A172 (cell line): ENCODE results near the gene SORCS2. TPM values are rescaled to one million over a fixed set of nuclear protein-coding genes. Genes with fewer than 3 reads are reported as not detected.

Experiments used
- DNase-seq: peaks from one replicate; pipeline ENCODE4 v3.0.0-alpha.2; 2015; ENCODE audit warnings: low spot score
- total RNA-seq: library from RNA; depleted of rRNA; stranded (reverse); fragments of >200 nt; shearing (Covaris generic); gene quantifications from 2 replicates; pipeline ENCODE4 v1.2.3, GENCODE V29; 2014

SORCS2 gene
- total RNA-seq, 1 experiment from 2014 or later = 0.78 TPM

DNA sequence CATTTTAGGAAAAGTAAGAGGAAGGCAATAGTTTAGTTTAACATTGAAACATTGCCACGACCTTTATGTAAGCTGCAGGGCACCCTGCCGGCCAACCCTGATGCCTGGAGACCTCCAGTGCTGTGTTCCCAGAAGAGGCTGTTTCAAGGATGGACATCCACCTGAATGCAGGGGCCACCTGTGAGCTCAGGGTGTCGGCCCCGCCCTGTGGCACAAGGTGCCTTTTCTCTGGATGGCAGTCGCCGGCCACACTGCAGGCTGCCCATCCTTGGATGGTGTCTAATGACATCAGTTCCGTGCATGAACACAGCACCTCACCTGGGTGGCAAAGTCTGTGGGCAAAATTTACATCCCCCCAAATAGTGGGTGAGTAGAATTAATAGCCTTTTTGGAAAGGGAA lies 567.3 kb downstream of the SORCS2 start:
- no peak for DNase-seq

DNA sequence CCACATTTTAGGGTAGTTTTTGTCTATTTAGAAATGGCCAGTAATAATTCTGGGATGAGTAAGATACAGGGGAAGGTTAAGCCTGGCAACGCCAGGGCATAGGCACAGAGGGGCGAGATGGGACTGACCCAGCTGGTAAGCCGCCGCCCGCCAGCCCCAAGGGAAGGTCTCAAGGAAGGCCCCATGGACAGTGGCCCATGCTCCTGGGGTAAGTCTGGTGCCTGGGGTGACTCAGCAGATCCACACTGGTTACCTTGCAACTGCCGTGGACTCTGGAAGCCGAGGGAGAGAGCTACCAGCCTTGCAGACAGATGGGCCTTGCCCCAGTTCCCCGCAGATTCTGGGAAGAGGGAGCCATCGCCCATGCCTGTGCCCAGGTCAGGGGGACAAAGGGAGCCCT lies 567.9 kb downstream of the SORCS2 start:
- no peak for DNase-seq

DNA sequence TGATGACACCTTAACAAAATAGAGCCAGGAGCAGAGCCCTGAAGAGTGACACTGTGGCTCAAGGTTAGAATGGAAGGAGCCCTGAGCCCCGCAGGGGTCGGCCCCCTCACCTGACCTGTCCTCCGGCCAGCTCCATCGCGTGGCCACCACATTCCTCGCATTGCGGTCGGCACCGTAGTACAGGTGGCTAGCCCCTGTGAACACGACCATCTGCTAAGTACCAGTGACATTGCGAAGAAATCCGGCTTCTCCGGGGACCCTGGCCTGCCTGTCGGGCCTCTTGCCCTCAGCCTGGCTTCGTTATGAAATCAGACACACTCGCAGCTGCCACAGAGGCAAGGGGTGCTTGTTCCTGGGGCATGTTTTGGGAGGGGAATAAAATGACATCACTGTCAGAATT lies 568.4 kb downstream of the SORCS2 start:
- DNase-seq = no peak

DNA sequence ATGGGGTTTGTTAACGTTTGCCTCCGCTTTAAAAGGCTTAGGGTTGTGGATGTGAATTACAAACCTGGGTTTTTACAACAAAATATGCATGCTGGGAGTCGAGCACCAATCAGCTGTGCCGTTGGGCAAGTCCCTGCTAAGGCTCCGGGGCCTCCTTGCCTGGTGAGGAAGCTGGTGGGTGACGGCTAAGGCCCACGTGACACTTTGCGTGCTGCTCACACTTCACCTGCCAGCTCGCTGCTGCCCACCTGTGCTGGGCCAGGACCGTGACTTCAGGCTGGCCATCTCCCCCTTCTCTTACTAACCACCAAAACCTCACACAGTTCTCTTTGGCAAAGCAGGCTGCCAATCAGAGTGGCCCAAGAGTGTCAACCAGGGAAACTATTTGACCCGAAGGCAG lies 569.0 kb downstream of the SORCS2 start:
- no peak for DNase-seq

DNA sequence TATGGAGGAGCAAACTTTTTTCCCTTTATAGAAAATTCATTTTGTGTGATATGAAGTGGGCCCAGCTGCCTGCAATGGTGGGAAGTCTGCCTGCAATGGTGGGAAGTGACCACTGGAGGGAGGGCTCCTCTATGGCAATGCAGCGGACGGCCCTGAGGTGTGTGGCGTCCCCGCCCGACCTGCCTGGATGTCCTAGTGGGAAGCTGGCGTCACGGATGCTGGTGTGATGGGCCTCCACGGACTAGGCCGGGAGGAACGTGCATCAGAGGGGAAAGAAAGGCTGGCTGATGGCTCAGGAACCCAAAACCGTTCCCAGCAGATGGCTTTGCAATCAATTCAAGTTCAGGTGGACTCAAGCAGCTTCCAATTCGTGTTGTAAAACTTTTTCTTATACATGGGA lies 569.4 kb downstream of the SORCS2 start:
- peak; percentile 46 for DNase-seq

DNA sequence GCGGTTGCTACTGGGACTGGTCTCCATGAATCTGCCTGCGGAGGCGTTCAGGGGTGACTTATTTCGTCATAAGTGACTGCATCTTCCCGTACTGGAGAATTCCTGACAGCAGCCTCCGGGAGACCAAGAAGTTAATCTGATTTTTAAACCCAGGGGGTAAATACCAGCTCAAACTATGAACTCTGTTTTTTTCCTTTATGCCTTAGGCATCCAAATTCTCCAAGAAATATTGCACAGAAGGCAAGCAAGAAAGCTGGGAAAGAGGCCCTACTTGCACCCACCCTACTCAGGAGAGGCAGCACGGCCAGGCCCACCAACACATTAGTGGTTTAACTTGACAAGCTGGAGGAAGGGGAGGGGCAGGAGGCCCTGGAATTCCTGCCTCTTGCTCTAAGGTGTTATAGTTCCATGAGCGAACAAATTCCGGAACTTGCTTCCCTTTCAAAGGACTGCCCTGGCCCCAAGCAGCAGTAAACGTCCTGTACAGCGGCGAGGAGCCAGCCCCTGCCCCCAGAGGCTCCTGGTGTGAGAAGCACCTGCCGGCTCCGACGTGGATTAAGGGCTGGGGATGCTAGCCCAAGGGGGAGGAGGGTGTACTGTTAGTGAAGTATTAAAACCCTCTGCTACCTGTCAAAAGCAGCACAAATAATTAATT lies 570.2 kb downstream of the SORCS2 start:
- DNase-seq = no peak

DNA sequence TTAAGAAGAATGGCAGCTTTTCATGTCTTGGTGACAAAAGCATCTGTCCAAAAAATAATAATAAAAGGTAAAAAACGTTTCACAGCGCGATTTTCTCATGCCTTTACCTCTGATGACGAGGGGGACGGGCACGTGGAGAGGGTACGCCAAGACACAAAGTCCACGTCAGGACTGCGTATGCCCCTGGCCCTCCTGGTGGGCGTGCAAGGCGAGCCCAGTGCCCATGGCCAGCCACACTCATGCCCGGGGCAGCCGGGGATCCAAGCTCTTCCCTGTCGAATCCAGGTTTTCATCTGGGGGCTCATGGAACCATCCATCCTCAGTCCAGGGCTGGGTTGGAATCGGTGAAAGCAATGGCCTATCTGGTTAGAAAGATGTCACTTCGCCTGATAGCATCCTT lies 570.8 kb downstream of the SORCS2 start:
- no peak for DNase-seq

DNA sequence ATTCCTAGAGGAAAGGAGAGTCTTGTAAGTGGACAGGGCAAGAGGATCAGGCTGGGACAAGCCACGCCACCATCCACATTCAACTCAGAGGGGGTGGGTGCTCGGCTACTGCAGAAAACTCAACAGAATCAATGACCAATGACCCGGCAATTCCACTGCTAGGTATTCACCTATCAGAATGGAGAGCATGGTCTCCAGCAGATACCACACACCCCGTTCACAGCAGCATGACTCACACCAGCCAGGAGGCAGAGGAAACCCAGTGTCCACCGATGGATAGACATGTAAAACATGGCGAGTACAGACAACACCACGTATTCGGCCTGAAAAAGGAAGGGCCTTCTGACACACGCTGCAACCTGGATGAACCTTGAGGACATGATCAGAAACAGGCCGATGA lies 571.5 kb downstream of the SORCS2 start:
- peak; percentile 55 for DNase-seq

DNA sequence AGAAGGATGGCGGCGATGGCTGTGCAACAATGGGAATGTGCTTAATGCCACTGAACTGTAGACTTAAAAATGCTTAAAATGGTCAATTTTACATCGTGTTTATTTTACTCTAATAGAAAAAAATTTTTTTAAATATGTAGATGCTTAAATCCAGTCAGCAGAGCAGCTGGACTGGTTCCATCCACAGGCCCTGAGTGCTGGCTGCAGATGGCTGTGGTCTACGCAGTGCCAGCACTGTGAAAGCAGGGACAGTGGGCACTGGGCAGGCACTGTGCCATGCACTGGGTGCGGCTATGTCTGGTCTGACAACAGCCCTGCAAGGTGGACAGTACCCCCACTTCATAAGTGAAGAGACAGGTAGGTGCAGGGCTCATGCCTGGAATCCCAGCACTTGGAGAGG lies 572.1 kb downstream of the SORCS2 start:
- no peak for DNase-seq

DNA sequence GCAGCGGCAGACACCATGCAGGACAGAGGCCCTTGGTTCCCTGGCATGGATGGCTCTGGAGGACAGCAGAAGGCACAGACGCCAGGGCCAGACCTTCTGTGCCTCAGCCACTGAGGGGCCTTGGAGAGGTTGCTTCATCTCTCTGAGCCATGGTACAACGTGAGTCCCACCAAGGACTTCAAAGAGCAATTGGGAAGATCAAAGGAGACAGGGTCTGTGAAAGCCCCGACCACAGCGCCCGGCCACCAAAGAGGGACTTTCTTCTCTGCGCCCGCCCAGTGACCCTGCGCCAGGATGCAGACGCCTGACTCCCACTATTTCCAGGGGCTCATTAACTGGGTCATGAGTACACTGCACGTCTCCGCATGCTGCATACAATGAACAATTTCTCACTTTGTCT lies 573.3 kb downstream of the SORCS2 start:
- no peak for DNase-seq

DNA sequence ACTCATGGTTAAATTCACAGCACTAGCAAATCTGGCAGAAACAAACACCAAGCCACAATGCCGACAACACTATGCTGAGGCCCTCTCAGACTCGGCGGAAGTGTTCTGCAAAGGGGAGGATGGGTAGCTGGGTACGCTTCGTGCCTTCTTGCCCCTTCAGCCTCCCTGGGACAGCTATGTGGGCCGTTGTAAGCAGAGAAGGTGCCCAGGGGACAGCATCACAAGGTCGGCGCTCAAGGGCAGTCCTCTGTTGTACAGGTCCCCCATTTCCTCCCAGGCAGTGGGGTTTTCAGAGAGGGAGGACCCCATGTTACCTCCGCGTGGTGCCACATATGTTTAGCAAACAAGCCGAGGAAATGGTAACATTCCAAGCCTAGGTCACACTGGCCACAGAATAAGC lies 573.7 kb downstream of the SORCS2 start:
- DNase-seq = no peak

DNA sequence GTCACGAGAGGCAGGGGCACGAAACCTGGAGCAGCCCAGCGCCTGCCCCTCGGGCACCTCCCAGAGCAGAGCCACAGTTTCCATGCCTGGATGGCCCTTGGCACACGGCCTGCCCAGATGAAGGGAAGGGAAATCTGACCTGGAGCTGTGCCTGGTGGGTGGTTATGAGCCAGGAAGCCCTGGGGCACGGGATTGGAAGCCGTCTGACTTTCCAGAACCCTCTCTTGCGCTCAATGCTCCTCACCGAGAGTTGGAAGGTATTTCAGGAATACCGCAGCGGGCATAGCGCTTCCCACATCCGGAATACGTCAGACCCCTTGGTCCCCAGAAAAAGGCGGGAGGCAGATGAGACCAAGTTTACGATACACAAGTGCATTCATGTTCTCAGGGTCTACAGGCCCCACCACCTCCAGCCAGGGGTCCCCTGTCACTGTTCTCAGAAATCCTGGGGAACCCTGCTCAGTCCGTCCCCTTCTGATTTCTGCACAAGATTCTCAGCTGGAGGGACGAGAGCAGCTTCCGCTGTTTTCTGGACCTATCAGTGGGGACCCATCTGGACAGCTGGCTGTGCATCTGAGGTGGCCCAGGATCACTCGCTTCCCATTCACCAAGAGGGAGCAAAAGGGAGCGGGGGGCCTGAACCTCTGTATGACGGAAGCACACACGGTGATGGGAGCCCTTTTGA lies 574.5 kb downstream of the SORCS2 start:
- DNase-seq = no peak

DNA sequence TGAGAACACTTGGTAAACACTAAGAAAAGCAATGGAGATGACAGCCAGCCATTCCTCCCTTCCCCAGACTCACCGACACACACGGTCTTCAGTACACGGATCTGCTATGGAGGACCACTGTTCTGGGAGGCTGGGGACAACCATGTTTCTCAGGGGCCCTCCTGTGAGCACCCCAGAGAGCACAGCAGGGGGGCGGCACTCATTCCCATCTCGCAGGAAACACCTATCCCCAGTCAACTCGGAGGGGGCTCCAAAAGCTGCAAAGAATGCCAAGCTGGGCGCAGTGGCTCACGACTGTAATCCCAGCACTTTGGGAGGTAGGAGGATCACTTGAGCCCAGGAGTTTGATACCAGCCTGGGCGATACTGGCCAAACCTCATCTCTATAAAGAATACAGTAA lies 575.2 kb downstream of the SORCS2 start:
- DNase-seq = no peak

DNA sequence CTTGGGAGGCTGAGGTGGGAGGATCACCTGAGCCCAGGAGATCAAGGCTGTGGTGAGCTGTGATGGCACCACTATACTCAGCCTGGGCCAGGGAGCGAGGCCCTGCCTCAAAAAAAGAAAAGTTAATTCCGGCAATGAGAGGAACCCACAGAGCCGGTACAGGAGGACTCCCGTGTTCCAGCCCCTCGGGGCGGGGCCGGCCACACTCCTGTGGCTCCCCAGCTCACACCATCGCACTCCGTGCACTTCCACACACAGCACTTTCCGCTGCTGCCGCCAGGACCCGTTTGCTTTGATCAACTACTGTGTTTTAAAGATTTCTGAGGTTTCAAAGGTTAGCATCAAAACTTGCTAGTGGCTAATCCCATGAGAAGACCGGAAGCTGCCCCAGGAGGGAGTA lies 575.6 kb downstream of the SORCS2 start:
- DNase-seq = no peak

DNA sequence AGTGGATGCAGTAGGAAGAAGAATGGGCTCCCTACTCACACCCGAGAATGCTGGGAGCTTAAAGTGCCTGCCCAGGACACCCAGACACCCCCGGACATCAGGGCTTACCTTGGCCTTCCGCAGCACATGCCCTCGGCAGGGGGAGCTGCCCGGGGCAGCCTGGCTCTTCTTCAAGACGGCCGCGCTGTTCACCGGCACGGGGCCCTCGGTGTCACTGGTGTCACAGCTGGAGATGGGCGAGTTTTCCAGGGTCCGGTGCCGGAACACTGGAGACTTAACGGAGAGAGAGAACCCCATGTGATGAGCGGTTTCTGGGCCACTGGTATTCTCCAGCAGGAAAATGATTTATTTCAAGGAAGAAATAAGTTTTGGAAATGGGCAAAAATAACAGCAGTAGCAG lies 576.4 kb downstream of the SORCS2 start:
- no peak for DNase-seq

DNA sequence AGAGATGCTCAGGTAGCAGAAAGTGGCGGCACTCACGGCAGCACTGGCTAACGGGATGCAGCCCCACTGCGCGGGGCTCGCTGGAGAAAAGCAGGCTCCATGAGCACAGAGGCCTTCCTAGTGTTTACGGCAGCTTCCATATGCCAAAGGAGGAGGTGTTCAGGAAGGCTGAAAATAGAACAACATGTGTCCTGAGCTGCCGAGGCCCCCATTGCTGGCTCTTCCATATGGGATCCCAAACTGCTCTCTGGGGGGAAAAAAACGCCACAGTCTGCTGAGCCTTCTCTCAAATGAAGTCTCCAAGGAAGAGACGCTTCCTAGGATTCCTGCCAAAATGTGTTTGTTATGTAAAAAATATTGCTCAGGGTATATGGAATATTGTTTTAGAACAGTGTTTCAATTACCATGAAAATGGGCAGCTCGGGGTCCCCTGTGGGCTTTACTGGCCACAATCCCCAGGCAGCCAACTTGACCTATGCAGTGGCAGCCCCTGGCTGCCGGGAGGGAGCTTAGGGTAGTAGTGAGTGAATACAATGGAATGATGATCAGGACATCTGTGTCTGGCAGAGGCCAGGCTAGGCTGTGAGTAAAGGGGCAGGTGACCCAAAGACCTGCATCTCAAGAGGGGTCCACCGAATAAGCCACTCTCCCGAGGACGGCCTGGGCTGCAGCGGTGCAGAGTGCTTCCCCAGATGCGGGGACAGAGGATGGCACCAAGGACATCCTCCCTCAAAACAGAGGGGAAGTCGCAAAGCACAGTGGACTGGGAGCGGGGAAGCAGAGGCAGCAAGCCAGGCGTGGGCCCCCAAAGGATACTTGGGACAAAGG lies 577.3 kb downstream of the SORCS2 start:
- DNase-seq = no peak

DNA sequence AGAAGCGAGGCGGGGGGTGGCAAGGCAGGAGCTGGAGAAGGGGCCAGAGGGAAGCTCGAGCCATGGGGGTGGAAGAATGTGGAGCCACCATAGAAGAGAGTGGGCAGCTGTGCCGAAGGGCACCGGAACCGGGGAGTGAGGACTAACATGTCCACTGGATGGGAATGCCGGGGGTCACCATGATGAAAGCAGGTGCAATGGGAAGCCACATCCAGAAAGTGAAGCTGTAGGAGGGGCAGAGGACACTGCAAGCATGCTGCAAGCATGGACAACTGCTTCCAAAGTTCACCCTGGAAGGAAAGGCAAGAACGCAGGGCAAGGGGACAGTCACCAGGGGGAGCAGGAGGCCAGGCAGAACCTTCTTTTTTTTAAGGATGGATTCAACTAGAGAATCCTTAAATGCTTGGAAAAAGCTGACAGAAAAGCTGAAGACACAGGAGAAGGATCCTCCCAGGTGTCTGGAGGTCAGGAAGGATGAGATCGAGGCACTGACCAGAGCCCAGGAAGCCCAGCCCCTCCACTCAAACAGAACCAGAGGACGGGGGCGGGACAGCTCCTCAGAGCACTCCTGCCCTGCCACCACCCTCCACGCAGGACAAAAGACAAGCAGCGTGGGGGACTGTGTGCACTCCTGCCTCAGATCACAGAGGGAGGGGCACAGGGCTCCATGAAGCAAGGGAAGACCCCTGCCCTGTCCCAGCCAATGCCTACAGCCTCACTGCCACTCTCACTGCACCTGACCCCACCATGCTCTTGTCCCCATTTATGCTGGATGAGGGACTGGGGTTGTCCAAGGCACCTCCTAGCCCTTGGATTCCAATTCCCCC lies 578.1 kb downstream of the SORCS2 start:
- no peak for DNase-seq

DNA sequence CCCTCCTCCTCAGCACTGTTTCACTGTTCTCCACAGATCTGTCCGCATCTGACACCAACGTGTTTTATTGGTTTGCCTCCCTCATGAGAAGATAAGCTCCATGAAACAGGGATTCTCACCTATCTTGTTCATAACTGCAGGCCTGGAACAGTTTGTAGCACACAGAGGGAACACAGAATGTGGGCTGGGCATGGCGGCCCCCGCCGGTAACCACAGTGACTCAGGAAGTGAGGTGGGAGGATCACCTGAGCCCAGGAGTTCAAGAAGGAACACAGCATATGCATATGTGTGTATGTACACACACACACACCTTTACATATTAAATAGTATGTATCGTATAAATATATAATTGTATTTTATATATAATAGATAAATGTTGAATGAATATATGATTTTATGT lies 578.7 kb downstream of the SORCS2 start:
- DNase-seq = no peak

DNA sequence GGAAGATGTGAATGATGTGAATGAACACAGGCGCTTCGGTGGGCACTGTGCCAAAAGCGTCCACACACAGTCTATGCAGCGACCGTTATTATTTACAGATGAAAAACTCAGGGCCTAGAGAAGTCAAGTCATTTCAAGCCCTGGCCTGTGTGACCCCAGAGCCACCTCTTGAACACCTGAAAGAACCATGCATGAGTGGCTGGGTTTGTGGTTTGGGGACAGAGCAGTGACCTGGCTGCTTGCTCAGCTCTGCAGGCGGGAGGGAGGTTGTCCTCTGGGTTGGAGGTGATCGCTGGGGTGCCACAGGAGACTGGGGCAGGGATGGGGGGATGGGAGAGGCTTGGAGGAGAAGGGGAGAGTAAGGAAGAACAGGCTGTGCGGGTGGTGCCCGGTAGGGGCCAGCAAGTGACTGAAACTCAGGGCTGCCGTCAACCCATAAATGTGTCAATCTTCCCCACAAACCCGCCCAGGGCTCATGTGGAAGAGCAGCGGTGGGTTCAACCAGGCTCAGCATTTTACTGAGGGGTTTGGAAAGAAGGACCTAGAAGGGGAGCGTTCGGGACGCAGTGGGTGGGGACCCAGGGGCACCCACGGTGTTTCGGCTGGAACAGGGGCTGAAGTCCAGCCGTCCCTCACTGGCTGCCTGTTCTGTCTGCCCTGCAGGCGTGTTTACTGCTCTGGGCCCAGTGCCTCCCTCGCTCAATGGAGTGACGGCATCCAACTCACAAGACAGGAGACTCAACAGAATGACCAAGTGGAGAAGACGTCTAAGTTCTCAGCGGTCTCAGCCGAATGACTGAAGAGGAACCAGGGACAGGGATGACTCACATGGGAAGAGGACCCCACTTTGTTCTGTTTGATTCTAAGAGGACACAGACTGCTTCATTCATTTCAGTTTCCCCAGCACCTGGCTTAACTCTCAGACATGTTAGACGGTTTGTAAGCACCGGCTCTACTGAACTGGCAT lies 579.5 kb downstream of the SORCS2 start:
- no peak for DNase-seq

DNA sequence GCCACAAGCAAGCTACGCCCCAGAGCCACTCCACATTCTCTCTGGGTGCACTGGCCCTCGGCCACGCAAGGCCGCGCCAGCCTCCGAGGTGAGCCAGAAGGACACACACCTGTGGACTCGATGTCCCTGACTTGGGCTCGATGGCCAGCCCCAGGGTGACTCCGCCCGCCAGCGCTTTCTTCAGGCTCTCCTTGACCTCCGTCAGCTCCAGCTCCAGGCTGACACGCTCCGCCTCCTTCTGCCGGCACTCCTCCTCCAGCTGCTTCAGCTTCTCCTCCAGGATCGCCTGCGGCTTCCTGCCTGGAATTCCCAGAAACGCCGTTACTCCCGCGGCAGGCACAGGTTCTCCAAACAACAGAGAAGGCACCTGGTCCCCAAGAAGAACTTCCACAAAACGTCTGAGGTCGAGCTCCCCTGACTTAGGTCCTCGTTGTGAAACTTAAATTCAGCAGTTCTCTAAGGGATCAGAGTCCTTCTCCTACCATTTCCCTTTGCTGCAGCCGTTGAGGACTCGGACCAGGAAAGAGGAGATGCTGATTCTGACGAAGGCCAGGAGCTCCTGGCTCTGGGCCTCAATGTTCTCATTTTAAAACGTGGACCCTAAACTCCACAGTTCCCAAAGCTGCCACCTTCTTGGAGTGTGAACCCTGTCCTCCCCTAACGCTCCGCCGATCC lies 580.5 kb downstream of the SORCS2 start:
- DNase-seq = no peak
